ENCODE results near the gene ZNF679.
"Not testable (repeated sequence)": the region's sequence is repeated elsewhere in the genome, so short reads cannot be mapped to it uniquely, and the experiment has no call there.

Gene ZNF679

DNA sequence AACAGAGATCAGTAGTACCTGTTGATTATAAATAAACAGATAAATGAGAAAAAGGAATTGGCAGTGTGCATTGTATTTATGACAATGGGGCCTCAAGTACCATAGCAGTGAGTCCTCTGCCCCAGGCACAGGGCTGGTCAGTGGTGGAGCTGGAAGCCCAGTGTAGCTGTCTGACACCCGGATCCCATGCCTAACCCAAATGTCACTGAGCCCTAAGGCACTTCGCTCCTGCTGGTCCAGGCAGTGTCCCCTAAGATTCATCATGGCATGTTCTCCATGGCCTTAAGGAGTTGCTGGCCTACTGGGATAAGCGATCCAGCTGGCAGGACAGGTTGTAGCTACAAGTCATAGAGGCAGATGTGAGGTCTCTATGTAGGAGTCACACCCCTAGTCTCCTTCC, 82.2 kb downstream of the ZNF679 start:
- DNase-seq (ENCODE audit: low read depth), result no peak

DNA sequence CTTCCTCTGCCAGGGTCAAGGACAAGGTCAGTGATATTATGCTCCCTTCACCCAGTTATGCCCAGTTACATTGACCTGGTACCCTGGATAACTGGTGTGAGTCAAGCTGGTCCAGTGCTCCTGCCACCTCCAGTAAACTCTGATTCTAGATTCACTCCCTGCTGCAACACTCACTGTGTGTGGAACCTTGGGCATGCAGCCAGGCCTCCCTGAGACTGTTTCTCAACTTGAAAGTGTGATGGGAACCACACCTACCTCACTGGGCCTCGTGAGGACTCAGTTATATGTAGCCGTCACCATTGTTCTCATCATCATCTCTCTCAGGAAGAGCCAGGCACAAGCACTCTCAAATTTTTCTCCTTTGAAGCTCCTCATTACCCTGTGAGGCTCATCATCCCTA, 84.6 kb downstream of the ZNF679 start:
- no peak for DNase-seq (ENCODE audit: low read depth)

DNA sequence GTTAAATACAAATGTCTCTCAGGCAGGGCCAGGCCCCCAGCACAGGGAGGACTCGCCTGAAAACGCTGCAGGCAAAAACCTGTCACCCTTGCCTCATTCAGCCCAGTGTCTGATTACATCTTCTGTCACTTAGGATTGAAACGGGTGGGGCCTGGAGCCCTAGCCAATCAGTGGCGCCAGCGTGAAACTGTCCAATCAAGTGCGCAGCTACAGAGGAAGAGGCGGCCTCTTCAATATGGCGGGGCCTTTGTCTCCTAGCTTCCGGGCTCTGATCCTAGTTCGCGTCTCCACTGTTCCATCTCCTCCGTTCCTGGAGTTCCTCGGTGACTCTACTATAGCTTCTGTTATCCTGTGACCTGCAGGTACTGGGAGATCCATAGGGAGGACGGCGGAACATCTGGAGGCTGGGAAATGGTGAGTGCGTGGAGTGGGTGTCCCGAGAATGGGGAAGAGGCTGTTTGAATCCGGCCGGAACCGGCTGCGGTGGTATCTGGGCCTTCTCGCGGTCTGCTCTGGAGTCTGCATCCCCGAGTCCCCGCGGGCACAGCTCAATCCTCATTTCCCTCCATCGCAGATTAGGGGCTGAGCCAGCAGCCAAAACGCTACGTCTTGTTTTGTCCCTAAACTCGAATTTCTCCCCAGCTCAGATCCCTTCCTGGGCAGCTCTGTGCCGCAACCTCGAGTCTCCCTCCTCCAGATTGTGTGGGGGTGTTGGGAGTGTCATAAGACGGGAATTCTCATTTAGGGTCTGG, 85.6 kb downstream of the ZNF679 start, which contains the start of gene ZNF736:
TSS of gene ZNF736 (plus strand) at position 222 of the 752 bp plus-strand sequence. CDS start at position 412, 190 bp downstream.
- DNase-seq (ENCODE audit: low read depth), result peak; percentile 89

DNA sequence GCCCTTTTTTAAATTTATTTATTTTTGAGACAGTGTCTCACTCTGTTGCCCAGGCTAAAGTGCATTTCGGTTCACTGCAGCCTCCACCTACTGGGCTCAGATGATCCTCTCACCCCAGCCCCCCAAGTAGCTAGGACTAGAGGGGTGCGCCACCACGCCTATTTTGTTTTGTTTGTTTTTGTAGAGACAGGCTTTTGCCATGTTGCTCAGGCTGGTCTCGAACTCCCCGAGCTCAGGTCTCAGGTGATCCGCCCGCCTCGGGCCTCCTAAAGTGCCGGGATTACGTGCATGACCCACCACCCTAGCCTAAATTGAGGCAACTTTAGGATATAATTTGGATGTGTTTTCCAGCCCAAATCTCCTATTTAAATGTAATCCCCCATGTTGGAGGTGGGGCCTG, 86.3 kb downstream of the ZNF679 start:
- DNase-seq (ENCODE audit: low read depth), result no peak

GRCh38 chr7:64316031-64316742, 87.9 kb downstream of the ZNF679 start:
- DNase-seq (ENCODE audit: low read depth), result not testable (repeated sequence)
